Subcutaneous adipose tissue (tissue), 4 donors: ENCODE results near the gene ACTN4. TPM values are rescaled to one million over a fixed set of nuclear protein-coding genes. Genes with fewer than 3 reads are reported as not detected.

ENCODE experiments used
- total RNA-seq, 4 donors: library from RNA; depleted of rRNA; stranded (reverse); fragments of >200 nt; gene quantifications; one replicate each; pipeline ENCODE4 v1.1.0, GENCODE V29; 2016
- TF ChIP-seq, protein P1 (sequence below): fragments of 450-650 bp; IDR thresholded peaks from one replicate; pipeline ENCODE4 v1.5.1; 2016; ENCODE audit warnings: low read depth, mild to moderate bottlenecking, control low read depth, antibody characterized with exemption, moderate library complexity

Gene ACTN4
- total RNA-seq, 4 donors from 2014 or later = 179 to 258 (median 186) TPM

DNA sequence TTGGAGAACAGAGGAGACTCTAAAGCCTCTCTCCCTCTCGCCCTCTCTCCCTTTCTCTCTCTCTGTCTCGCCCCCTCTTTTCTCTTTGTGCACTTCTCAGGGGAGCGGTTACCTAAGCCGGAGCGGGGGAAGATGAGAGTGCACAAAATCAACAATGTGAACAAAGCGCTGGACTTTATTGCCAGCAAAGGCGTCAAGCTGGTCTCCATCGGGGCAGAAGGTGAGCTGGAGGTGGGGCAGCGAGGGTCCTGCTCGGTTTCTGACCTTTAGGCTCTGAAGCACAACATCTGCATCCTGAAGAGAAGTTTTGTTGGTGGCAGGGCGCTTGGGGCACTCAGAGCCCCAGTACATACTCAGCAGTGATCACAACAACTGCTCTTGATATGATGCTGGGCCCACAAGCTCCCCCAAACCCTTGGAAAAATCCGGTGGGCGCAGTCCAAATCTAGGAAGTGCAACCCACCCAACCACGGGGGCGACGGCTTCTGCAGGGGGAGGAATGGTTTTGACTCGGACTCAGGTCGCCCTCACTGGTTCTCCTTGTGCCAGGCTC, 53.5 kb downstream of the ACTN4 start:
- TF ChIP-seq, protein P1, sequence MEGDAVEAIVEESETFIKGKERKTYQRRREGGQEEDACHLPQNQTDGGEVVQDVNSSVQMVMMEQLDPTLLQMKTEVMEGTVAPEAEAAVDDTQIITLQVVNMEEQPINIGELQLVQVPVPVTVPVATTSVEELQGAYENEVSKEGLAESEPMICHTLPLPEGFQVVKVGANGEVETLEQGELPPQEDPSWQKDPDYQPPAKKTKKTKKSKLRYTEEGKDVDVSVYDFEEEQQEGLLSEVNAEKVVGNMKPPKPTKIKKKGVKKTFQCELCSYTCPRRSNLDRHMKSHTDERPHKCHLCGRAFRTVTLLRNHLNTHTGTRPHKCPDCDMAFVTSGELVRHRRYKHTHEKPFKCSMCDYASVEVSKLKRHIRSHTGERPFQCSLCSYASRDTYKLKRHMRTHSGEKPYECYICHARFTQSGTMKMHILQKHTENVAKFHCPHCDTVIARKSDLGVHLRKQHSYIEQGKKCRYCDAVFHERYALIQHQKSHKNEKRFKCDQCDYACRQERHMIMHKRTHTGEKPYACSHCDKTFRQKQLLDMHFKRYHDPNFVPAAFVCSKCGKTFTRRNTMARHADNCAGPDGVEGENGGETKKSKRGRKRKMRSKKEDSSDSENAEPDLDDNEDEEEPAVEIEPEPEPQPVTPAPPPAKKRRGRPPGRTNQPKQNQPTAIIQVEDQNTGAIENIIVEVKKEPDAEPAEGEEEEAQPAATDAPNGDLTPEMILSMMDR = no peak

DNA sequence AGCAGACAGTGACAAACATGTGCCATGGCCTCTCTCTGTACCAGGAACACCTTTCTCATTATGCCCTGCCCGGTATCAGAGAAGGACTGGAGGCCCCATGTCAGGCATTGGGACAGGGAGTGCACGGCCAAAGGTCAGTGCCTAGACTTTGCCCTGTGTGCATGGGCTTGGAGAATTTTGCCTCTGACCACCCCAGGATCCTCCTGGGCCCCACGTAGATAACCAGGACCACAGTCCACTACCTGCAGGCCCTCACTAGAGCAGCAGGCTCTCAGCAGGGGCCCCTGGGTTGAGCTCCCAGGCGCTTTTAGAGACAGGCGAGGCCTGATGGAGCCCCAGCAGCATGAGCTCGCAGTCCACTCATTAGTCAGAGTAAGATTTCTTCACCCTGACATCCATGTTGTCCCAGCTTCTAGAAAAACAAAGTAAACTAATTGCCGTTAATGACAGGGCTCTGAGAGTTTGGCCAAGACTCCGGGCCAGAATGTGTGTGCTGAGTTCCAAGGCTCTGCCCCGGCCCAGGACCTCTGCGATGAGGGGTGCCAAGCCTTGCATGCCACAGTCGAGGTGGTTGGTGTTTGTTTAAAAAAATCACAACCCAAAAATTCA, 54.1 kb downstream of the ACTN4 start:
- TF ChIP-seq, protein P1 = no peak

DNA sequence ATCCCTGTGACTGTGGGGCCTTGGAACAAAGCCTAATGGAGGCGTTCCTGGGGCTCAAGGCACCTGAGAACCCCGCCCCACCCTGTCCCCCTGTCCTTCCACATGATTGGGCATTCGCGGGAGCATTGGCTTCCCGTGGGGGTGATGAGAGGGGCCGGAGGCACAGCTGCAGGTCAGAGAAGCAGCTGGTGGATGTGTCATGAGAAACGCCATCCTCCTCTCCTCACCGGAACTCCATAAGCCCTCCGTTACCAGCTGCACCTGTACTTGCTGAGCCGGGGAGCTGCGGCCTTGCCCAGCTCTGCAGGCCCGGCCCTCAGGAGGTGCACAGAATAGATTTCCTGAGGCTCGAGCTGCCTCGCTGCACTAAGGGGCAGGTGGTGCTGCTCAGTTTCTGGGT, 54.8 kb downstream of the ACTN4 start:
- TF ChIP-seq, protein P1 = no peak

DNA sequence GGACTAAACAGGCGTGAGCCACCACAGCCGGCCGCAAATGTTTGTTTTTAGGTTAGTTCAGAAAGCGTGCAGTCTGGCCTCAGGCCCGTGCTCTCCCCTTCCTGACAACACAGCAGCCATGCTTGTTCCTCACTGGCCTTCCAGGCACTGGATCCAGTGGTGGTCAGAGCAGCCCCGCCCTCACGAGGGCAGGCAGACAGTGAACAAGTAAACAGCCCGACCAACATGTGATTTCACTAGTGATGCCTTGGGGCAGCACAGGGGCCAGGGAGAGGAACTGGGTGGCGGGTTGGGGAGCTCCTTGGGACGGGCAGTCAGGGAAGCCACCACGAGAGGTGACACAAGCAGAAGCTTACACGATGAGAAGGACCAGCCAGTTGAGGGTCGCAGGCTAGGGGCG, 56.1 kb downstream of the ACTN4 start:
- TF ChIP-seq, protein P1 = no peak

DNA sequence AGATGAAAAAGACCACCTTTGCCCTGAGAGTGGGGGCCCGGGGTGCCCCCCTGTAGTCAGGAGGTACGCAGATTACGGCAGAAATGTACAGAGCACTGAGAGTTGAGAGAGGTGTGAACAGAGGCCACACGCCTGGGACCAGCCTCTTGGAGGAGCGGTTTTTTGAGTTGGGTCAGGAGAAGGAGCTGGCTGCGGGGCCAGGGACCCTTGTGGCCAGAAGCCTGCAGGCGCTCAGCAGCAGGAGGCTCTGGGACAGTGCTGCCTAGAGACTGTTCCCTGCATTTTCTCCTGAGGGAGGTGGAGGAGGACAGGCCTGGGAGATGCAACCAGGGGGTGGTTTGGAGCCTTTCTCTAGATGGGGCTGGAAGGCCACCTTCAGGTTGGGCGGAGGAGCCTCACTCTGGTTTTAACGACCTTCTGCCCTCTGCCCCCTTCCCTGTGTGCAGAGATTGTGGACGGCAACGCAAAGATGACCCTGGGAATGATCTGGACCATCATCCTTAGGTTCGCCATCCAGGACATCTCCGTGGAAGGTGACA, 57.1 kb downstream of the ACTN4 start:
- TF ChIP-seq, protein P1 = no peak

DNA sequence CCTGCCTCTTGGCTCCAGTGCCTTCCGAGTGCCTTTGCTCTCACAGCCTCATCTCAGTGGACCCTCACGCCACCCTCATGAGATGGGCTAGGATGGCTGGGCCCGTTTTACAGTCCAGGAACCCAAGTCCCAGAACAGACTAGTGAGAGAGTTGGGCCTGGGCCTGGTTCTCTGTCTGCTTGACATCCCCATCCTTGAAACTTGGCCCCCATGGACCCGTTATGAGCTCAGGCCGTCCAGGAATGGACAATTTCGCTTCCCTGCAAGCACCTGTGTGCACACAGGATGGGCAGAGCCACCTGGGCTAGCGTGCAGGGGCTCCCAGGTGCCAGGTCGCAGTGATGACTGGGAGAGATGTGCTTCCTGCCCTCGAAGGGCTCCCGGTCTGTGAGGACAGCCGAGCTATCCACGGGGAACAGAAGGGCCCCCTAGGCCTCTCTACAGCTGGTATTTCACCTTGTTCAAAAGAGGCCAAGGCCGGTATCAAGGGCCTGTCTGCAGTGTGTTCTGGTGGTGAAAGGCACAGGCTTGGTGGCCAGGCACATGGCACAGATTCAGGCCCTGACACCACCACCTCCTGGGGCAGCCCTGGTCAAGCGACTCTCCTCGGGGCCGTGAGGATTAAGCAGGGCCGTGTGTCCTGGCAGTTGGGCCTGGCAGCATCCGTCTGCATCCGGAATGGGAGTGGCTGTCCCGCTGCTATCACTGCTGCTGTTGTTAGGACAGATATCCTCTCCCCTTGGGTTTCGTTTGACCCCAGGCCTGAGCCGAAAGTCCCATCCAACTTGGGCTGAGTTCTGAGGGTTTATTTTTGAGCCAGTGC, 58.0 kb downstream of the ACTN4 start:
- TF ChIP-seq, protein P1 = no peak
